Activated T-cell treated with anti-CD3 and anti-CD28 coated beads for 24 hours (primary cell): ENCODE measurements around the gene METTL22.

ENCODE experiments used
- DNase-seq: peaks from one replicate; pipeline ENCODE4 v3.0.0-alpha.2; 2020; ENCODE audit warnings: low read depth

The METTL22 gene

GRCh38 chr16:8621572-8622314 lies at the start of gene METTL22:
TSS of gene METTL22 (plus strand) at chr16:8621698. CDS start at chr16:8625666, 3,968 bp downstream.
- peak; percentile 89 for DNase-seq

- no peak for DNase-seq
These were observed 49.2 kb upstream of the METTL22 start for GRCh38 chr16:8572063-8572918.

GRCh38 chr16:8572919-8573724 lies 48.4 kb upstream of the METTL22 start:
- no peak for DNase-seq

- no peak for DNase-seq
These were observed 46.1 kb upstream of the METTL22 start for GRCh38 chr16:8575399-8575798.

GRCh38 chr16:8576141-8577004 lies 45.1 kb upstream of the METTL22 start:
- DNase-seq: no peak

- DNase-seq: no peak
These were observed 43.7 kb upstream of the METTL22 start for GRCh38 chr16:8577678-8578304.

- no peak for DNase-seq
These were observed 41.9 kb upstream of the METTL22 start for GRCh38 chr16:8579559-8579958.

- DNase-seq: no peak
These were observed 39.5 kb upstream of the METTL22 start for GRCh38 chr16:8581831-8582580.

GRCh38 chr16:8583199-8583598 lies 38.3 kb upstream of the METTL22 start:
- no peak for DNase-seq

- DNase-seq: no peak
These were observed 37.8 kb upstream of the METTL22 start for GRCh38 chr16:8583732-8584131.

GRCh38 chr16:8585041-8585440 lies 36.5 kb upstream of the METTL22 start:
- DNase-seq: no peak

GRCh38 chr16:8585857-8586256 lies 35.6 kb upstream of the METTL22 start:
- DNase-seq: no peak

GRCh38 chr16:8587065-8587464 lies 34.4 kb upstream of the METTL22 start:
- DNase-seq: no peak

- no peak for DNase-seq
These were observed 32.8 kb upstream of the METTL22 start for GRCh38 chr16:8588682-8589056.

- DNase-seq: no peak
These were observed 32.2 kb upstream of the METTL22 start for GRCh38 chr16:8589057-8589899.

GRCh38 chr16:8589900-8590688 lies 31.4 kb upstream of the METTL22 start, which contains the start of gene TMEM114:
TSS of gene TMEM114 (minus strand) at chr16:8590511. CDS start at chr16:8589838, 673 bp downstream.
- DNase-seq: no peak

- DNase-seq: no peak
These were observed 30.7 kb upstream of the METTL22 start for GRCh38 chr16:8590811-8591210.

- no peak for DNase-seq
These were observed 30.0 kb upstream of the METTL22 start for GRCh38 chr16:8591451-8591850.
